ENCODE results near the gene ABCB8. TPM values are rescaled to one million over a fixed set of nuclear protein-coding genes. Genes with fewer than 3 reads are reported as not detected.
"Not testable (repeated sequence)": the region's sequence is repeated elsewhere in the genome, so short reads cannot be mapped to it uniquely, and the experiment has no call there.

The ABCB8 gene
- total and polyA plus RNA-seq, 9 of the 15 experiments (the other 6 are each of a cell fraction or from before 2014, with no cell fraction given) = 7.6 to 106 (median 36.3) TPM

- peak; percentile 91; the same call in 1 of the 2 replicates for TF ChIP-seq RREB1 (CRISPR knock-in tag; IDR thresholded peaks at IDR 0.05)
- peak; percentile 96 for TF ChIP-seq ELF4 (CRISPR knock-in tag; IDR thresholded peaks at IDR 0.05)
- peak; percentile 91 for TF ChIP-seq ZNF79 (CRISPR knock-in tag; IDR thresholded peaks at IDR 0.05; ENCODE audit: low read depth)
- TF ChIP-seq PTRF (tag; IDR thresholded peaks at IDR 0.05) = peak; percentile 95
- TF ChIP-seq, protein P1, sequence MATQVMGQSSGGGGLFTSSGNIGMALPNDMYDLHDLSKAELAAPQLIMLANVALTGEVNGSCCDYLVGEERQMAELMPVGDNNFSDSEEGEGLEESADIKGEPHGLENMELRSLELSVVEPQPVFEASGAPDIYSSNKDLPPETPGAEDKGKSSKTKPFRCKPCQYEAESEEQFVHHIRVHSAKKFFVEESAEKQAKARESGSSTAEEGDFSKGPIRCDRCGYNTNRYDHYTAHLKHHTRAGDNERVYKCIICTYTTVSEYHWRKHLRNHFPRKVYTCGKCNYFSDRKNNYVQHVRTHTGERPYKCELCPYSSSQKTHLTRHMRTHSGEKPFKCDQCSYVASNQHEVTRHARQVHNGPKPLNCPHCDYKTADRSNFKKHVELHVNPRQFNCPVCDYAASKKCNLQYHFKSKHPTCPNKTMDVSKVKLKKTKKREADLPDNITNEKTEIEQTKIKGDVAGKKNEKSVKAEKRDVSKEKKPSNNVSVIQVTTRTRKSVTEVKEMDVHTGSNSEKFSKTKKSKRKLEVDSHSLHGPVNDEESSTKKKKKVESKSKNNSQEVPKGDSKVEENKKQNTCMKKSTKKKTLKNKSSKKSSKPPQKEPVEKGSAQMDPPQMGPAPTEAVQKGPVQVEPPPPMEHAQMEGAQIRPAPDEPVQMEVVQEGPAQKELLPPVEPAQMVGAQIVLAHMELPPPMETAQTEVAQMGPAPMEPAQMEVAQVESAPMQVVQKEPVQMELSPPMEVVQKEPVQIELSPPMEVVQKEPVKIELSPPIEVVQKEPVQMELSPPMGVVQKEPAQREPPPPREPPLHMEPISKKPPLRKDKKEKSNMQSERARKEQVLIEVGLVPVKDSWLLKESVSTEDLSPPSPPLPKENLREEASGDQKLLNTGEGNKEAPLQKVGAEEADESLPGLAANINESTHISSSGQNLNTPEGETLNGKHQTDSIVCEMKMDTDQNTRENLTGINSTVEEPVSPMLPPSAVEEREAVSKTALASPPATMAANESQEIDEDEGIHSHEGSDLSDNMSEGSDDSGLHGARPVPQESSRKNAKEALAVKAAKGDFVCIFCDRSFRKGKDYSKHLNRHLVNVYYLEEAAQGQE (IDR thresholded peaks at IDR 0.05; ENCODE audit: borderline replicate concordance) = not testable (repeated sequence)
- TF ChIP-seq, protein P1 (CRISPR knock-in tag; IDR thresholded peaks at IDR 0.05; ENCODE audit: low read depth) = peak; percentile 28; the same call in 1 of the 2 replicates
- peak; percentile 88 for TF ChIP-seq DIDO1 (tag; IDR thresholded peaks at IDR 0.05; ENCODE audit: low read depth)
- TF ChIP-seq ZNF398 (CRISPR knock-in tag; IDR thresholded peaks at IDR 0.05) = peak; percentile 54; the same call in 1 of the 2 replicates
- TF ChIP-seq MTF1 (CRISPR knock-in tag; IDR thresholded peaks at IDR 0.05; ENCODE audit: borderline replicate concordance) = peak; percentile 40; the same call in 1 of the 2 replicates
- TF ChIP-seq ZNF253 (CRISPR knock-in tag; conservative IDR thresholded peaks at IDR 0.05) = 0 out of 2 replicates have a peak, but pooled peaks have one; percentile 10
Observed at GRCh38 chr7:151026771-151027727, 1.2 kb upstream of the ABCB8 start (continued).

Data from K562 (cell line).